Measurements from ENCODE around the gene ZNF462.

DNA sequence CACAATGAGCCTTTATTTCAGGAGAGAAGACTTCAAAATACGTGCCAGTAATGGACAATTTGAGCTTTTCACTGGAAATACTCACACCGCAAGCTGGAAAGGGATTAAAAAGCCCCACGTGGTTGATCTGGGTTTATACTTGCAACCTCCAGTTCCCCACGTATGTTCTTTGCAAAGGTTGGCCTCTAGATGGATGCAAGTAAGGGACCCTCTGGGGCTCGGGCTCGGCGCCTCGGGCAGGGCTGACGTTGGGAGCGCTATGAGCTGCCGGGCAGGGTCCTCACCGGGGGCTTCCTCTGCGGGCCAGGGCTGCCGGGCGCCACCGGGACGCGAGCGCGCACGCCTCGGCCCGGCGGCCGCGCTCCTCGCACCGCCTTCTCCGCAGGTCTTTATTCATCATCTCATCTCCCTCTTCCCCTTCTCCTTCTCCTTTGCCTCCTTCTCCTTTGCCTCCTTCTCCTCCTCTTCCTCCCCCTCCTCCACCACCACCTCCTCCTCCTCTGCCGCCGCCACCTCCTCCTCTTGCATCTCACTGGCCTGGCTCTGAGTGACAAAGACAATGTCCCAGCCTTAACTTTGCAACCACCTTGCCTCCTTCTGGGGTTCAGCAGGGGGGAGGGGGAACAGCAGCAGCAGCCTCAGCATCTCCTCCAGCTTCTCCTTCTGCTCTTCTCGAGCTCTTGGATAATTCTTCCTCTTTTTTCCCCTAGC is 701 bp upstream of the ZNF462 start:
- TF ChIP-seq, protein P1, sequence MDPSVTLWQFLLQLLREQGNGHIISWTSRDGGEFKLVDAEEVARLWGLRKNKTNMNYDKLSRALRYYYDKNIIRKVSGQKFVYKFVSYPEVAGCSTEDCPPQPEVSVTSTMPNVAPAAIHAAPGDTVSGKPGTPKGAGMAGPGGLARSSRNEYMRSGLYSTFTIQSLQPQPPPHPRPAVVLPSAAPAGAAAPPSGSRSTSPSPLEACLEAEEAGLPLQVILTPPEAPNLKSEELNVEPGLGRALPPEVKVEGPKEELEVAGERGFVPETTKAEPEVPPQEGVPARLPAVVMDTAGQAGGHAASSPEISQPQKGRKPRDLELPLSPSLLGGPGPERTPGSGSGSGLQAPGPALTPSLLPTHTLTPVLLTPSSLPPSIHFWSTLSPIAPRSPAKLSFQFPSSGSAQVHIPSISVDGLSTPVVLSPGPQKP (IDR thresholded peaks at IDR 0.05; ENCODE audit: low read depth, low read length): no peak
- no peak for TF ChIP-seq POLR2AphosphoS2 (conservative IDR thresholded peaks at IDR 0.05; ENCODE audit: low read length)
